K562 (cell line): Measurements from ENCODE around the gene CLTA. TPM values are rescaled to one million over a fixed set of nuclear protein-coding genes. Genes with fewer than 3 reads are reported as not detected.
A peak's percentile ranks its signal among the peaks of the same experiment; 100 is the strongest.

ENCODE experiments used
- ATAC-seq: fragments of 200-7000 bp; cut with Tn5 transposase; 3 replicates; pipeline ENCODE4 v1.9.1; 2020; ENCODE audit warnings: moderate library complexity
- BruUV-seq: library from RNA; stranded (reverse); fragments of 400-500 nt; replicated peaks from 2 replicates; lab custom pipeline; 2021; lab: Mats Ljungman, UMichigan
- CTCF ChIA-PET: fragments of 300-600 bp; formaldehyde crosslinking; extraction: SDS; loops from one replicate; lab custom pipeline; 2021; ENCODE audit warnings: low intra/inter-chr PET ratio; lab: Yijun Ruan, JAX
- POLR2A ChIA-PET: fragments of 300-600, 350-650 bp; sonication (Branson Sonifier 250); formaldehyde crosslinking; extraction: SDS; loops from one replicate; lab custom pipeline; 2021; ENCODE audit warnings: antibody characterized with exemption, inconsistent platforms; lab: Yijun Ruan, JAX
- DNase-seq, 4 experiments: peaks; one replicate each; pipeline versions ENCODE4 v3.0.0 to v3.0.0-alpha.2; 2011 to 2018; ENCODE audit warnings: low spot score in 3 of 4, mixed read lengths in 3 of 4; ENCODE audit errors: extremely low read depth in 1 of 4
- FAIRE-seq: peaks from 2 replicates; lab custom pipeline; 2011; peaks lifted over from hg19 to GRCh38; lab: Jason Lieb, UNC
- H2AFZ ChIP-seq: 2 replicates; pipeline ENCODE4 v1.6.0; 2011; ENCODE audit warnings: low read depth, low read length, control low read depth, inconsistent platforms
- H3K27ac ChIP-seq: fragments of 200-600 bp; 3 replicates; pipeline ENCODE4 v1.8.0; 2011; ENCODE audit warnings: low read depth, mild to moderate bottlenecking, control low read depth, inconsistent platforms, low read length, moderate library complexity, mixed read lengths; ENCODE audit errors: extremely low read depth
- H3K27me3 ChIP-seq, 2 experiments: fragments of 300-600 bp in 1 of 2; 2 replicates in 1 of 2; 3 replicates in 1 of 2; pipeline versions ENCODE4 v1.6.0 to v1.8.0; 2011; ENCODE audit warnings: inconsistent platforms in 2 of 2, low read length in 2 of 2, mild to moderate bottlenecking in 1 of 2, mixed read lengths in 1 of 2, moderate library complexity in 1 of 2; ENCODE audit not compliant: control insufficient read depth in 2 of 2, insufficient read depth in 2 of 2
- H3K36me3 ChIP-seq: fragments of 300-600 bp; 3 replicates; pipeline ENCODE4 v1.8.0; 2011; ENCODE audit warnings: mild to moderate bottlenecking, low read length, inconsistent platforms; ENCODE audit not compliant: control insufficient read depth, insufficient read depth
- H3K4me1 ChIP-seq, 2 experiments: fragments of 200-600 bp in 1 of 2; replicated peaks in 1 of 2; 2 replicates in 1 of 2; 3 replicates in 1 of 2; pipeline versions ENCODE4 v1.5.1 to v1.8.0; 2011; ENCODE audit warnings: inconsistent platforms in 2 of 2, low read length in 2 of 2, mild to moderate bottlenecking in 1 of 2, mixed read lengths in 1 of 2, moderate library complexity in 1 of 2; ENCODE audit not compliant: control insufficient read depth in 2 of 2, insufficient read depth in 2 of 2
- H3K4me2 ChIP-seq: 2 replicates; pipeline ENCODE4 v1.6.1; 2011; ENCODE audit warnings: low read length, control low read depth, inconsistent platforms, mixed read lengths; ENCODE audit not compliant: insufficient read depth
- H3K4me3 ChIP-seq: fragments of 200-600 bp; sonication (generic), shearing (Covaris generic); 2 replicates; pipeline ENCODE4 v1.5.1; 2016; ENCODE audit warnings: control low read depth, inconsistent platforms
- H3K79me2 ChIP-seq: fragments of 200-600 bp; 3 replicates; pipeline ENCODE4 v1.8.0; 2011; ENCODE audit warnings: low read length, inconsistent platforms; ENCODE audit not compliant: control insufficient read depth, insufficient read depth
- H3K9ac ChIP-seq, 2 experiments: 2 replicates each; pipeline versions ENCODE4 v1.6.0 to v1.6.1; 2011; ENCODE audit warnings: low read depth in 2 of 2, low read length in 2 of 2, control low read depth in 1 of 2, inconsistent platforms in 1 of 2, mild to moderate bottlenecking in 1 of 2, mixed read lengths in 1 of 2; ENCODE audit not compliant: insufficient read depth in 1 of 2
- H3K9me1 ChIP-seq: one replicate; pipeline ENCODE4 v1.6.0; 2011; ENCODE audit warnings: inconsistent platforms, mild to moderate bottlenecking, low read length, moderate library complexity; ENCODE audit not compliant: control insufficient read depth, insufficient read depth
- H3K9me3 ChIP-seq: replicated peaks from 2 replicates; pipeline ENCODE4 v1.5.1; 2011; ENCODE audit warnings: low read depth, low read length, inconsistent platforms; ENCODE audit not compliant: control insufficient read depth, insufficient read depth
- H4K20me1 ChIP-seq: replicated peaks from 2 replicates; pipeline ENCODE4 v1.6.1; 2011; ENCODE audit warnings: low read length, inconsistent platforms, mixed read lengths; ENCODE audit not compliant: control insufficient read depth, insufficient read depth
- ATF7 ChIP-seq: fragments of 450-650 bp; IDR thresholded peaks from 2 replicates; pipeline ENCODE4 v1.7.1; 2014; ENCODE audit warnings: mild to moderate bottlenecking, moderate library complexity
- CBFA2T2 ChIP-seq: fragments of 450-650 bp; conservative IDR thresholded peaks from 2 replicates; pipeline ENCODE4 v1.6.1; 2017; ENCODE audit warnings: mild to moderate bottlenecking
- JUND ChIP-seq, 2 experiments: IDR thresholded peaks; 2 replicates in 1 of 2; 3 replicates in 1 of 2; pipeline ENCODE4 v1.6.1; 2011; ENCODE audit warnings: borderline replicate concordance in 2 of 2, low read depth in 2 of 2, low read length in 2 of 2, improper control_type of control experiment in 1 of 2, missing biosample characterization in 1 of 2, missing genetic modification characterization in 1 of 2, missing genetic modification reagents in 1 of 2
- RFX1 ChIP-seq: fragments of 450-650 bp; IDR thresholded peaks from 2 replicates; pipeline ENCODE4 v1.6.1; 2016; ENCODE audit warnings: mild to moderate bottlenecking, moderate library complexity
- WGBS: fragments of 100-300 bp; shearing (Covaris generic); methylation state at CpG from one replicate; pipeline ENCODE4 v1.1.6; 2016; ENCODE audit warnings: low coverage, mixed read lengths; ENCODE audit not compliant: insufficient coverage; ENCODE audit errors: missing lambda C conversion rate; 5-methylcytosine and 5-hydroxymethylcytosine counted together
- in situ Hi-C: fragments of 300-500 bp; cut with MboI; formaldehyde crosslinking; loops from 4 replicates; pipeline ENCODE4 v1.15.0; 2018; ENCODE audit warnings: inconsistent platforms, mixed read lengths
- intact Hi-C: fragments of 100-400 bp; cut with micrococcal nuclease; formaldehyde crosslinking; loops from 2 replicates; pipeline ENCODE4 v1.14.2; 2022
- polyA plus RNA-seq, 8 experiments: library from polyadenylated mRNA; depleted of rRNA in 4 of 8; stranded (reverse) in 5 of 8; unstranded in 3 of 8; fragments of >200 nt; fragmentation: Nextera tagmentation in 2 of 8; fragmentation: Illumina TruSeq in 1 of 8; extraction: Ambion mirVana in 2 of 8; extraction: Trizol in 1 of 8; gene quantifications; 2 replicates each; pipeline versions ENCODE4 v1.2.1 to v1.2.3, GENCODE V29; 2011 to 2014; ENCODE audit warnings: inconsistent platforms in 1 of 8, missing spikeins in 1 of 8
- total RNA-seq, 7 experiments: library from RNA; depleted of rRNA in 6 of 7; stranded (reverse); fragments of >200 nt in 6 of 7; fragmentation: Illumina TruSeq in 2 of 7; extraction: Trizol in 2 of 7; gene quantifications; 2 replicates each; pipeline versions ENCODE4 v1.2.1 to v1.2.3, GENCODE V29; 2011 to 2021; ENCODE audit warnings: low replicate concordance in 1 of 7
- TF ChIP-seq, protein P1 (sequence below): IDR thresholded peaks from 2 replicates; pipeline ENCODE4 v1.6.1; 2011; ENCODE audit warnings: borderline replicate concordance, low read depth, mild to moderate bottlenecking, moderate library complexity, low read length; ENCODE audit not compliant: insufficient read depth, poor library complexity, severe bottlenecking
- TF ChIP-seq, protein P2 (sequence below), 2 experiments: fragments of 450-650 bp in 1 of 2; sonication (generic) in 1 of 2; formaldehyde crosslinking in 1 of 2; IDR thresholded peaks in 1 of 2; conservative IDR thresholded peaks in 1 of 2; 2 replicates each; pipeline versions ENCODE4 v1.6.1 to v1.8.1; 2016 to 2023; ENCODE audit warnings: mild to moderate bottlenecking in 2 of 2, moderate library complexity in 2 of 2, inconsistent platforms in 1 of 2, missing genetic modification reagents in 1 of 2

The CLTA gene
- total and polyA plus RNA-seq, 9 of the 15 experiments (the other 6 are each of a cell fraction or from before 2014, with no cell fraction given) = 37.8 to 219 (median 144) TPM

DNA sequence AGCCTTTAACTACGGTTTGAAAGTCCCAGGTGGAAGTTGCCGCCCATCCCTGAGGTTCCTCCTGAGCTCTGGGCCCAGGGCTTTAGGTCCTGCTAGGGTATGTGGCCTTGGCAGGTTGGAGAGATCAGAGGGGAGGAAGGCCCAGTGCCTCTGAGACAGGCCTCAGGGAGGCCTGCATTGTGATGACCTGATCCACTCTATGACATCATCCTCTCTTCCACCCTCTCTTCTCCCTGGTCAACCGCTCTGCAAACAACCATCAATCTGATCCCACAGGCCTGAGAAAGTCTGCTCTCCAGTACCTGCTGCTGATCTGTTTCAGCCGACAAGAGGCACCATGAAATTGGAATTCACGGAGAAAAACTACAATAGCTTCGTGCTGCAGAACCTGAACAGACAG is 21.6 kb upstream of the CLTA start, which contains the start of gene CCIN:
TSS of gene CCIN (plus strand) at position 223 of the 400 bp plus-strand sequence. CDS start at position 338, 115 bp downstream.
- no peak within 1 kb of the TSS for H2AFZ ChIP-seq
- H4K20me1 ChIP-seq = no peaks in the 10 kb centered on the region
- H3K9ac ChIP-seq = no peak within 1 kb of the TSS
- H3K4me2 ChIP-seq = no peak within 1 kb of the TSS
- H3K27me3 ChIP-seq = peaks cover 0 to 15% of the 10 kb centered on the region in 2 experiments; a peak in 2 of 5 replicates
- no peaks in the 10 kb centered on the region for H3K36me3 ChIP-seq
- DNase-seq = peak in 1 of 4 experiments; percentile 26
- peak; percentile 51 for ATAC-seq
- no peaks in the 10 kb centered on the region for H3K9me1 ChIP-seq
- no peaks in the 10 kb centered on the region for H3K9me3 ChIP-seq
- TF ChIP-seq ATF7 (peak; percentile 87), CBFA2T2 (0 out of 2 replicates have a peak, but pooled peaks have one; percentile 6), JUND (IDR thresholded peaks at IDR 0.05; ENCODE audit: borderline replicate concordance, low read depth, low read length) (peak; percentile 58; the same call in 1 of the 2 replicates), JUND (tag; IDR thresholded peaks at IDR 0.05; ENCODE audit: borderline replicate concordance, low read depth, low read length) (peak; percentile 51; the same call in 2 of the 3 replicates), RFX1 (no peak)
- TF ChIP-seq, protein P1, sequence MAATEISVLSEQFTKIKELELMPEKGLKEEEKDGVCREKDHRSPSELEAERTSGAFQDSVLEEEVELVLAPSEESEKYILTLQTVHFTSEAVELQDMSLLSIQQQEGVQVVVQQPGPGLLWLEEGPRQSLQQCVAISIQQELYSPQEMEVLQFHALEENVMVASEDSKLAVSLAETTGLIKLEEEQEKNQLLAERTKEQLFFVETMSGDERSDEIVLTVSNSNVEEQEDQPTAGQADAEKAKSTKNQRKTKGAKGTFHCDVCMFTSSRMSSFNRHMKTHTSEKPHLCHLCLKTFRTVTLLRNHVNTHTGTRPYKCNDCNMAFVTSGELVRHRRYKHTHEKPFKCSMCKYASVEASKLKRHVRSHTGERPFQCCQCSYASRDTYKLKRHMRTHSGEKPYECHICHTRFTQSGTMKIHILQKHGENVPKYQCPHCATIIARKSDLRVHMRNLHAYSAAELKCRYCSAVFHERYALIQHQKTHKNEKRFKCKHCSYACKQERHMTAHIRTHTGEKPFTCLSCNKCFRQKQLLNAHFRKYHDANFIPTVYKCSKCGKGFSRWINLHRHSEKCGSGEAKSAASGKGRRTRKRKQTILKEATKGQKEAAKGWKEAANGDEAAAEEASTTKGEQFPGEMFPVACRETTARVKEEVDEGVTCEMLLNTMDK = no peak
- TF ChIP-seq, protein P2, sequence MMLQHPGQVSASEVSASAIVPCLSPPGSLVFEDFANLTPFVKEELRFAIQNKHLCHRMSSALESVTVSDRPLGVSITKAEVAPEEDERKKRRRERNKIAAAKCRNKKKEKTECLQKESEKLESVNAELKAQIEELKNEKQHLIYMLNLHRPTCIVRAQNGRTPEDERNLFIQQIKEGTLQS (IDR thresholded peaks at IDR 0.05) = peak; percentile 83
- TF ChIP-seq, protein P2 (CRISPR knock-in tag; conservative IDR thresholded peaks at IDR 0.05) = no peak
- intact Hi-C loops = loop anchor here (5.0 kb wide), 2 partner anchors 147 to 212 kb away; partner anchors contain the start of gene OR2S2
- peaks cover 5 to 16% of the 10 kb centered on the region in 2 experiments; a peak in 4 of 5 replicates for H3K4me1 ChIP-seq
- ChIA-PET CTCF (no interaction called here), POLR2A (interaction anchor here (0.9 kb wide), 1 partner anchor 17 kb away, joined by 3 read pairs; no protein-coding TSS in a partner anchor)
- no peak for FAIRE-seq
- BruUV-seq = no TSS peak
- no peak within 1 kb of the TSS for H3K4me3 ChIP-seq
- H3K79me2 ChIP-seq = no peaks in the 10 kb centered on the region
- H3K27ac ChIP-seq = no peak within 1 kb of the TSS
- in situ Hi-C loops = loop anchor here (5.0 kb wide), 1 partner anchor 67 kb away; no protein-coding TSS in a partner anchor
- 16% methylated on average over 6 of the region's 6 CpGs for WGBS
